Right atrium auricular region (tissue), 2 donors: ENCODE results near the gene CDK15. TPM values are rescaled to one million over a fixed set of nuclear protein-coding genes. Genes with fewer than 3 reads are reported as not detected.

ENCODE experiments used
- DNase-seq: peaks from one replicate; pipeline ENCODE4 v3.0.0-alpha.2; 2019; ENCODE audit warnings: low spot score
- H3K27ac ChIP-seq, 2 donors: fragments of 200-600 bp; sonication (generic); 1 replicate in 1 of 2; 2 replicates in 1 of 2; pipeline ENCODE4 v1.5.1; 2016 to 2019
- H3K27me3 ChIP-seq, 2 donors: fragments of 200-600 bp; sonication (generic); one replicate each; pipeline versions ENCODE4 v1.5.1 to v1.6.0; 2017 to 2019
- H3K36me3 ChIP-seq: fragments of 200-600 bp; sonication (generic); one replicate; pipeline ENCODE4 v1.5.1; 2016
- H3K4me1 ChIP-seq, 2 donors: fragments of 200-600 bp; sonication (generic); one replicate each; pipeline versions ENCODE4 v1.5.1 to v1.6.0; 2017 to 2019
- H3K4me3 ChIP-seq, 2 donors: fragments of 200-600 bp; sonication (generic); 1 replicate in 1 of 2; 2 replicates in 1 of 2; pipeline ENCODE4 v1.5.1; 2017 to 2019; ENCODE audit warnings: mild to moderate bottlenecking in 1 of 2, moderate library complexity in 1 of 2
- H3K9me3 ChIP-seq, 2 donors: fragments of 200-600 bp; sonication (generic); one replicate each; pipeline ENCODE4 v1.5.1; 2019
- total RNA-seq, 2 donors: library from RNA; depleted of rRNA; stranded (reverse); fragments of >200 nt; gene quantifications; one replicate each; pipeline ENCODE4 v1.1.0, GENCODE V29; 2016
- TF ChIP-seq, protein P1 (sequence below), 2 donors: fragments of 200-600 bp; sonication (generic); IDR thresholded peaks; one replicate each; pipeline ENCODE4 v1.5.1; 2019; ENCODE audit warnings: antibody characterized with exemption in 2 of 2

CDK15 gene
- total RNA-seq, 2 donors from 2014 or later, result not detected

DNA sequence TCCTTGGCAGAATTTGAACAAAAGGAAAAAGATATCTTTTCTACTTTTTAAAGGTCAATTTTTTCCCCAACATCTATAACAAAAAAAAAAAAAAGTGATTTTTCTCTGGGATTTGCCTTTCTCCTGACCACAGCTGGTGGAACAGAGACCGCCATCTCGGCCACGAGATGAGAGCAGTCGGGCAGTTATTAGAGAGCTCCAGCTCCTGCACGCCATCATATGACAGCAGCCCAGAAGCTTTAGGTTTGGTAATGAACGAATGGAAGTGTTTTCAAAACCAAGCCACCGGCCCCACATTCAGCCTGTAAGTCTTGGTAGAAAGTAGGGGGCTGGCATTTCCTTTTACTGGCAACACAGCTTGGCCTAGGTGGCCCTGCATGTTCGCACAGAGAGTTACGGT, 132.4 kb downstream of the CDK15 start:
- no peak for DNase-seq
- H3K9me3 ChIP-seq, result no peaks in the 10 kb centered on the region
- no peaks in the 10 kb centered on the region for H3K4me1 ChIP-seq
- H3K36me3 ChIP-seq, result no peaks in the 10 kb centered on the region
- TF ChIP-seq, protein P1, sequence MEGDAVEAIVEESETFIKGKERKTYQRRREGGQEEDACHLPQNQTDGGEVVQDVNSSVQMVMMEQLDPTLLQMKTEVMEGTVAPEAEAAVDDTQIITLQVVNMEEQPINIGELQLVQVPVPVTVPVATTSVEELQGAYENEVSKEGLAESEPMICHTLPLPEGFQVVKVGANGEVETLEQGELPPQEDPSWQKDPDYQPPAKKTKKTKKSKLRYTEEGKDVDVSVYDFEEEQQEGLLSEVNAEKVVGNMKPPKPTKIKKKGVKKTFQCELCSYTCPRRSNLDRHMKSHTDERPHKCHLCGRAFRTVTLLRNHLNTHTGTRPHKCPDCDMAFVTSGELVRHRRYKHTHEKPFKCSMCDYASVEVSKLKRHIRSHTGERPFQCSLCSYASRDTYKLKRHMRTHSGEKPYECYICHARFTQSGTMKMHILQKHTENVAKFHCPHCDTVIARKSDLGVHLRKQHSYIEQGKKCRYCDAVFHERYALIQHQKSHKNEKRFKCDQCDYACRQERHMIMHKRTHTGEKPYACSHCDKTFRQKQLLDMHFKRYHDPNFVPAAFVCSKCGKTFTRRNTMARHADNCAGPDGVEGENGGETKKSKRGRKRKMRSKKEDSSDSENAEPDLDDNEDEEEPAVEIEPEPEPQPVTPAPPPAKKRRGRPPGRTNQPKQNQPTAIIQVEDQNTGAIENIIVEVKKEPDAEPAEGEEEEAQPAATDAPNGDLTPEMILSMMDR (IDR thresholded peaks at IDR 0.05), result no peak
- H3K4me3 ChIP-seq, result no peak overlapping the region
- no peaks in the 10 kb centered on the region for H3K27me3 ChIP-seq
- H3K27ac ChIP-seq, result no peak overlapping the region

DNA sequence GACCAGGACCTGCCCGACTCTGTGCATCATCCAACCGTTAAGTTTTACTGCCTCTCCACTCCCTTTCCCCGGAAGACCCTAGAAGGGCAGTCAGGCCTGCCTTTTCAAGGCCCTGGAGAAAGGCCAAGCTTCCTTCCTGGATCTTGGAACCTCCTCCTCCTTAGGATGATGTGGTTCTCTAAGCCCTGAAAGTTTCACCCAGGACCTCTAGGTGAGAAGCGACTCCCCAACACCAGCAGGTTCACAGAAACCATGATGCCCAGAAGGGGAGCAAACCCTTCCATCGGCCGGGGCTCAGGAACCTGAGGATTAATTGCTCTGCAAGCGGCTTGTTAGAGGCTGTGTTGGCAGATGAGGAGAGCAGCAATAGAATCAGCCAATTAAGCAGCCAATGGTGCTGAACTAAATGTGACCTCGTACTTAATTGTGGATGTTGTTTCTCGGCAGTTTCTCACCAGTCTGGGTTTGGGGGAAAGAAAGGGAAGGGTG, 133.2 kb downstream of the CDK15 start:
- H3K4me1 ChIP-seq, result no peaks in the 10 kb centered on the region
- no peak for DNase-seq
- no peaks in the 10 kb centered on the region for H3K27me3 ChIP-seq
- TF ChIP-seq, protein P1 (IDR thresholded peaks at IDR 0.05), result no peak
- H3K27ac ChIP-seq, result no peak overlapping the region
- no peak overlapping the region for H3K4me3 ChIP-seq
- no peaks in the 10 kb centered on the region for H3K9me3 ChIP-seq
- H3K36me3 ChIP-seq, result no peaks in the 10 kb centered on the region

DNA sequence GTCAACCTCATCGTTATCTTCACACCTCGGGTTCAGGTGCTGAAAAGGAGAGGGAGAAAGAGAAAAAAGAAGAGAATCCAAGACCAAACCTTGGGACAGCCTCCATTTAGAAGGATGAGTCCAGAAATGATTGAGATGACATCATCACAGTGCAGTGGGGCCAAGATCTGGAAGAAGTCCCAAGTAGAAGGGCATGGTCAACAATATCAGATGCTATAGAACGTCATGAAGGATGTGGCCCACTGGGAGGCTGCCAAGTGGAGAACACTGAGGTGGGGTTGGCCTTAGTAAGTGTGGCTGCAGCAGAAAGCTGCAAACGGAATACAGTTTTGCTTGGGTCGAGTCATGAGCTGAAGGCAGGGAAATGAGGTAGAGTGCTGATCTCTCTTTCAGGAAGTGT, 136.2 kb downstream of the CDK15 start:
- H3K4me3 ChIP-seq, result no peak overlapping the region
- no peak for DNase-seq
- TF ChIP-seq, protein P1 (IDR thresholded peaks at IDR 0.05), result no peak
- H3K36me3 ChIP-seq, result no peaks in the 10 kb centered on the region
- H3K4me1 ChIP-seq, result no peaks in the 10 kb centered on the region
- H3K27me3 ChIP-seq, result no peaks in the 10 kb centered on the region
- no peak overlapping the region for H3K27ac ChIP-seq
- no peaks in the 10 kb centered on the region for H3K9me3 ChIP-seq

Other genes starting within 250 kb of the CDK15 start
- gene TMEM237, start 163.0 kb upstream of the CDK15 start, total RNA-seq, result 10 to 100 TPM; 15.8 to 18.4 TPM
- under 1 TPM in 1 of 2 donors, not detected in 1; 0.35 TPM for gene MPP4, start 107.9 kb upstream of the CDK15 start, total RNA-seq
- 10 to 100 TPM; 31.0 to 31.8 TPM for gene ALS2, start 25.6 kb upstream of the CDK15 start, total RNA-seq
- gene FZD7, start 227.3 kb downstream of the CDK15 start, total RNA-seq, result 10 to 100 TPM; 14.1 to 24.5 TPM